Natural killer cell treated with Interleukin-12 subunit alpha and Interleukin-12 subunit beta and Interleukin-15 and Interleukin-18, amount 100 ng/mL, for 72 hours (primary cell): ENCODE results near the gene EFEMP2. TPM values are rescaled to one million over a fixed set of nuclear protein-coding genes. Genes with fewer than 3 reads are reported as not detected.
A peak's percentile ranks its signal among the peaks of the same experiment; 100 is the strongest.
"Not testable (repeated sequence)": the region's sequence is repeated elsewhere in the genome, so short reads cannot be mapped to it uniquely, and the experiment has no call there.

Experiments
- ATAC-seq, 2 donors: fragments of 150-1000 bp; cut with Tn5 transposase in 1 of 2; sonication (Bioruptor Pico), chemical (Tn5 transposase) in 1 of 2; 2 replicates each; pipeline ENCODE4 v1.10.0; 2021
- DNase-seq: peaks from one replicate; pipeline ENCODE4 v3.0.0; 2022; ENCODE audit warnings: low spot score
- H3K27ac Mint-ChIP-seq, 2 donors: 1 replicate in 1 of 2; 2 replicates in 1 of 2; pipeline ENCODE4 v1.8.0; 2022; ENCODE audit warnings: mixed read lengths in 2 of 2, mild to moderate bottlenecking in 1 of 2, moderate library complexity in 1 of 2
- H3K27me3 Mint-ChIP-seq, 2 donors: 1 replicate in 1 of 2; 2 replicates in 1 of 2; pipeline ENCODE4 v1.8.0; 2022; ENCODE audit warnings: mixed read lengths in 2 of 2
- H3K36me3 Mint-ChIP-seq: one replicate; pipeline ENCODE4 v1.8.0; 2022; ENCODE audit warnings: mixed read lengths
- H3K4me1 Mint-ChIP-seq, 2 donors: 1 replicate in 1 of 2; 2 replicates in 1 of 2; pipeline ENCODE4 v1.8.0; 2022; ENCODE audit warnings: low read depth in 2 of 2, mixed read lengths in 2 of 2, mild to moderate bottlenecking in 1 of 2
- H3K4me3 Mint-ChIP-seq: one replicate; pipeline ENCODE4 v1.8.0; 2022; ENCODE audit warnings: mixed read lengths
- H3K9me3 Mint-ChIP-seq: 2 replicates; pipeline ENCODE4 v1.8.0; 2022; ENCODE audit warnings: mixed read lengths
- total RNA-seq, 2 donors: library from RNA; stranded (reverse); gene quantifications; one replicate each; pipeline ENCODE4 v1.2.3, GENCODE V29; 2022

The EFEMP2 gene
- total RNA-seq, 2 donors from 2014 or later, result 7.5 to 10.6 TPM

DNA sequence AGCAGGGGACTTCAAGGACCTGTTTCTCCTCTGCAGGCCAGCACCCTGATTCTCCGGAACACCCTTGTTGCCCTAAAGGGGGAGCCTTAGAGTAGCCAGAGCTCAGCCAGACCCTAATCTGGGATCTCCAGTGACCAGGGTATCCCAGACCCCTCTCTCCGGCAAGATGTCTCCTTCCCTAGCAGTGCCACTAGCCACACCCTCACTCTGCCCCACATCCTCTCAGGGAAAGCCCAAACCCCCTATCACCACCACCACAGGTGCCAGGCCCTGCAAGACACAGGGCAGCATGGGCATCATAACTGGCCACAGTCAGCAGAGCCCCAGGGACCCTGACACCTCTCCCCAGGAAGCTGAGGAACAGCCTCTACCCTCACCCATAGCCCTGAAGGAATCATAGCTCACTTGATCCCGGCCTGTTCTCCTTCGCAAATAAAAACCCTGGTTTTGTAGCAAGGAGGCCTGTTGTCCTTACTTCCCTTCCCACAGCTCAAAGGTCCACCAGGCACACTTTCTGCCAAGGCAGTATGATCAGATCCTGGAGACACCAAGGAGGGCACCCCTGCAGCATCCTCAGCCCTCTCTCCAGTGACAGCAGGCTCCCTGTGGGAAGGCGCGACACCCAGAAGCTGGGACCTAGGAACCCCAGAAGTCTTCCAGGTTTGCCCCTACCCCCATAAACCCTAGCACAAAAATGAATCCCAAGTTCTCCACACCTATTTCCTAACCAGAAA lies 19.2 kb downstream of the EFEMP2 start:
- Mint-ChIP-seq H3K4me3 (no peak overlapping the region), H3K27me3 (no peaks in the 10 kb centered on the region), H3K36me3 (peaks cover 26% of the 10 kb centered on the region), H3K9me3 (no peaks in the 10 kb centered on the region), H3K27ac (peak overlapping the region; percentile 64 to 92), H3K4me1 (peaks cover 35 to 41% of the 10 kb centered on the region in 2 donors)
- ATAC-seq (no peak), DNase-seq (no peak)

GRCh38 chr11:65852508-65853245 lies 19.9 kb downstream of the EFEMP2 start:
- ATAC-seq (no peak), DNase-seq (no peak)
- Mint-ChIP-seq H3K27ac (no peak overlapping the region), H3K9me3 (no peaks in the 10 kb centered on the region), H3K27me3 (no peaks in the 10 kb centered on the region), H3K4me1 (peaks cover 32 to 38% of the 10 kb centered on the region in 2 donors), H3K4me3 (no peak overlapping the region), H3K36me3 (peaks cover 26% of the 10 kb centered on the region)

- Mint-ChIP-seq H3K36me3 (peaks cover 26% of the 10 kb centered on the region), H3K27ac (no peak overlapping the region), H3K4me1 (peaks cover 32 to 38% of the 10 kb centered on the region in 2 donors), H3K27me3 (no peaks in the 10 kb centered on the region), H3K4me3 (no peak overlapping the region), H3K9me3 (no peaks in the 10 kb centered on the region)
- ATAC-seq (no peak), DNase-seq (no peak)
Observed at GRCh38 chr11:65851811-65852507, 20.6 kb downstream of the EFEMP2 start.

DNA sequence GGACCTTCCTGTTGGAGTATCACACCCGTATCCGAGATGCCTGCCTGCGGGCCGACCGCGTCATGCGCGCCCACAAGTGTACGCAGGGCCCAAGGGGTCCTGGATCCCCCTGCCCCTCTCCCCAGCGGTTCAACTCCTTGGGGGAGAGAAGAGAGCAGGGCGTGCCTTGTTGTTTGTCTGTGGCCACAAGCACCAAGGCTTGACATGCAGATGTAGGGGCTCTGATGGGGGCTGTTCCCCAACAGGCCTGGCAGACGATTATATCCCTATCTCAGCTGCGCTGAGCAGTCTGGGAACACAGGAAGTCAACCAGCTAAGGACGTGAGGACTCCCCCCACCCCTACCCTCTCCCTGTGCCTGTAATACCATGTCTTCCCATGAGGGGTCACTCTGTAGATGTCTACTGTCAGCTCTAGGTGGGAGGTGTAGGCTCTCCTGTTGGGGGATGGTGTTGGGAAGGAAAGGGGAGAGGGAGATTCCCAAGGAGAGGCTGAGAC lies 21.5 kb downstream of the EFEMP2 start:
- Mint-ChIP-seq H3K9me3 (no peaks in the 10 kb centered on the region), H3K36me3 (peaks cover 18% of the 10 kb centered on the region), H3K4me3 (no peak overlapping the region), H3K27ac (no peak overlapping the region), H3K4me1 (peaks cover 24 to 31% of the 10 kb centered on the region in 2 donors), H3K27me3 (no peaks in the 10 kb centered on the region)
- ATAC-seq (peak; percentile 55 to 57), DNase-seq (no peak)

DNA sequence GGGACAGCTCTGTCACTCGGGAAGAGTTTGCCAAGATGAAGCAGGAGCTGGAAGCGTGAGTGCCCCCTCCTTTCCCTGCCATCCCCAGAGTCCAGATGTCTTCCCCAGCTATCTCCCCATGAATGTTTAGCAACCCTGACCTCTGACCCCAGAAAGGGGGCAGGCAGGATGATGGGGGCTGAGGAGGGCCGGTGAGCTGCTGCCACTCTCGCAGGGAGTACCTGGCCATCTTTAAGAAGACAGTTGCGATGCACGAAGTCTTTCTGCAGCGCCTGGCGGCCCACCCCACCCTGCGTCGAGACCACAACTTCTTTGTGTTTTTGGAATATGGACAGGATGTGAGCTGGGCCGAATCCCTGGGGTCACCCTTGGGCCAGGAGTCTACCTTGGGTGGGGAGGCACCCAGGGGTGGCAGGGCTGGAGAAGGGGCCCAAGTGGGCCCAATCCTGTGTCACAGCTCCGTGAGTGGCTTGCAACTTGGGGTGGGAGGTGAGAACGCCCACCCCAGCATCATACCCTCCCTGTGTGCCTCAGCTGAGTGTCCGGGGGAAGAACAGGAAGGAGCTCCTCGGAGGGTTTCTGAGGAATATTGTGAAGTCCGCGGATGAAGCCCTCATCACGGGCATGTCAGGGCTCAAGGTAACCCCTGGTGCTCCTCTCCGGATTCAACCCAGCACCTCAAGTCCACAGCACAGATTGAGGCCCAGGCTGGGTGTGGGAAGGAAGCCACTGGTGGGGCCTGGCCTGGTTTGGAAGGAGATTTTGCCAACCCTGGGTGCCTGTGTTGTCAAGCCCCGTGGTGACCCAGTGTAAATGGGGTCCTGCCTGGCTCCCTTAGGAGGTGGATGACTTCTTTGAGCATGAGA lies 22.1 kb downstream of the EFEMP2 start:
- Mint-ChIP-seq H3K27ac (no peak overlapping the region), H3K27me3 (no peaks in the 10 kb centered on the region), H3K4me3 (no peak overlapping the region), H3K9me3 (no peaks in the 10 kb centered on the region), H3K4me1 (peaks cover 20 to 24% of the 10 kb centered on the region in 2 donors), H3K36me3 (peaks cover 16% of the 10 kb centered on the region)
- no peak for DNase-seq
- ATAC-seq, result peak; percentile 1

GRCh38 chr11:65849771-65850216 lies 22.8 kb downstream of the EFEMP2 start:
- ATAC-seq, result peak in 1 of 2 donors; percentile 0

GRCh38 chr11:65849366-65849765 lies 23.2 kb downstream of the EFEMP2 start:
- Mint-ChIP-seq H3K9me3 (no peaks in the 10 kb centered on the region), H3K4me1 (peaks cover 9 to 14% of the 10 kb centered on the region in 2 donors), H3K27me3 (no peaks in the 10 kb centered on the region), H3K4me3 (no peak overlapping the region), H3K36me3 (peaks cover 10% of the 10 kb centered on the region), H3K27ac (no peak overlapping the region)
- ATAC-seq, result peak in 1 of 2 donors; percentile 1
- DNase-seq, result no peak

More at GRCh38 chr11:65849771-65850216, 22.8 kb downstream of the EFEMP2 start:
- Mint-ChIP-seq H3K4me1 (peaks cover 13 to 18% of the 10 kb centered on the region in 2 donors), H3K4me3 (no peak overlapping the region), H3K27ac (no peak overlapping the region), H3K36me3 (peaks cover 14% of the 10 kb centered on the region), H3K27me3 (no peaks in the 10 kb centered on the region), H3K9me3 (no peaks in the 10 kb centered on the region)
- no peak for DNase-seq

- H3K27me3 Mint-ChIP-seq, ATAC-seq, H3K36me3 Mint-ChIP-seq, H3K9me3 Mint-ChIP-seq, H3K27ac Mint-ChIP-seq, H3K4me3 Mint-ChIP-seq, H3K4me1 Mint-ChIP-seq, DNase-seq: not testable (repeated sequence)
Observed at GRCh38 chr11:65848693-65849092, 23.9 kb downstream of the EFEMP2 start.

DNA sequence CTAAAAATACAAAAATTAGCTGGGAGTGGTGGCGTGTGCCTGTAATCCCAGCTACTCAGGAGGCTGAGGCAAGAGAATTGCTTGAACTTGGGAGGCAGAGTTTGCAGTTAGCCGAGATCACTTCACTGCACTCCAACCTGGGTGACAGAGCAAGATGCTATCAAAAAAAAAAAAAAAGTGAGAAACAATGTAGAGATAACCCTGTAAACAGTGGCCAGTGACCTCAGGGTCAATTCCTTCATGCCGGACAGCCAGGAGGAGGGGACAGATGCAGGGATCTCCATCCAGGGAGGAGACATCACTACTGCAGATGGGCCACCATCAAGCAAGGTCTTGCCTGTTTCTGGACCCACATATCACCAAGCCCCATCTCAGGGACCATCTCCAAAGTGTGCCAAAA lies 24.9 kb downstream of the EFEMP2 start:
- H3K4me1 Mint-ChIP-seq, result peaks cover 0 to 4% of the 10 kb centered on the region in 2 donors
- H3K9me3 Mint-ChIP-seq, result no peaks in the 10 kb centered on the region
- H3K4me3 Mint-ChIP-seq, result no peak overlapping the region
- no peaks in the 10 kb centered on the region for H3K27me3 Mint-ChIP-seq
- ATAC-seq (no peak), DNase-seq (no peak)
- no peak overlapping the region for H3K27ac Mint-ChIP-seq
- H3K36me3 Mint-ChIP-seq, result no peaks in the 10 kb centered on the region

DNA sequence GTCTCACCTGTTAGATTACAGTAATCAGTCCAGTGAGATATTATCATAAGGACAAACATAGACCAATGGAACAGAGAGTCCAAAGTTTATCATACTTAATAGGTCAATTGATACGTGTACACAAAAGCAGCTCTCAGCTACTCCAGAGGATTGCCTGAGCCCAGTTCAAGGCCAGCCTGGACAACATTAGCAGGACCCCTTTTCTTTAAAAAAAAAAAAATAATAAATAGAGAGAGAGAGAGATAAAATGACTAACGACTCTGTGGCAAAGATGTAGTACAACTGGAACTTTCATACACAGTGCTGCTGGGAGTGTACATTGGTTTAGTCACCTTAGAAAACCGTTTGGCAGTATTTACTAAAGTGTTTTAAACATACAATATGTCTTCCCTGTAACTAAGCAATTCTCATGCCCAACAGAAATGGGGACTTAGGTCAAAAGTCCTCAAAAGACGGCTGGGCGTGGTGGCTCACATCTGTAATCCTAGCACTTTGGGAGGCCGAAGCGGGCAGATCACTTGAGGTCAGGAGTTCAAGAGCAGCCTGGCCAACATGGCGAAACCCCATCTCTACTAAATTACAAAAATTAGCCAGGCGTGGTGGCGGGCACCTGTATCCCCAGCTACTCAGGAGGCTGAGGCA lies 28.2 kb downstream of the EFEMP2 start:
- Mint-ChIP-seq H3K27me3 (no peaks in the 10 kb centered on the region), H3K27ac (no peak overlapping the region), H3K36me3 (no peaks in the 10 kb centered on the region), H3K4me3 (no peak overlapping the region), H3K9me3 (no peaks in the 10 kb centered on the region), H3K4me1 (no peaks in the 10 kb centered on the region)
- DNase-seq (no peak), ATAC-seq (no peak)

GRCh38 chr11:65843811-65844210 lies 28.8 kb downstream of the EFEMP2 start:
- H3K4me3 Mint-ChIP-seq, result no peak overlapping the region
- H3K4me1 Mint-ChIP-seq, result no peaks in the 10 kb centered on the region
- H3K36me3 Mint-ChIP-seq, result no peaks in the 10 kb centered on the region
- no peaks in the 10 kb centered on the region for H3K27me3 Mint-ChIP-seq
- DNase-seq (no peak), ATAC-seq (no peak)
- no peaks in the 10 kb centered on the region for H3K9me3 Mint-ChIP-seq
- H3K27ac Mint-ChIP-seq, result no peak overlapping the region

DNA sequence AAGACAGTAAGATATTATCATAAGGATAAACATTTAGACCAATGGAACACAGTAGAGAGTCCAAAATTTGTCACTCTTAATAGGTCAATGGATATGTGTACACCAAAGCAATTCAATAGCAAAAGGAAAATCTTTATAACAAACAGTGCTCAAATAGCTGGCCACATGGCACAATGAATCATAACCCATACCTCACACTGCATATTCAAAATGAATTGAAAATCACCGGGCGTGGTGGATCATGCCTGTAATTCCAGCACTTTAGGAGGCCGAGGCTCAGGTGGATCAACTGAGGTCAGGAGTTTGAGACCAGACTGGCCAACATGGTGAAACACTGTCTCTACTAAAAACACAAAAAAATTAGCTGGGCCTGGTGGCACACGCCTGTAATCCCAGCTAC lies 30.5 kb downstream of the EFEMP2 start:
- Mint-ChIP-seq H3K27me3 (no peaks in the 10 kb centered on the region), H3K4me3 (no peak overlapping the region), H3K9me3 (no peaks in the 10 kb centered on the region), H3K36me3 (no peaks in the 10 kb centered on the region), H3K4me1 (no peaks in the 10 kb centered on the region), H3K27ac (no peak overlapping the region)
- ATAC-seq (no peak), DNase-seq (no peak)

GRCh38 chr11:65834202-65834601 lies 38.4 kb downstream of the EFEMP2 start:
- no peak for ATAC-seq
- no peak for DNase-seq
- H3K9me3 Mint-ChIP-seq, result peaks cover 5% of the 10 kb centered on the region
- peaks cover 15 to 18% of the 10 kb centered on the region in 2 donors for H3K27me3 Mint-ChIP-seq
- no peaks in the 10 kb centered on the region for H3K36me3 Mint-ChIP-seq
- no peak overlapping the region for H3K4me3 Mint-ChIP-seq
- no peak overlapping the region for H3K27ac Mint-ChIP-seq
- H3K4me1 Mint-ChIP-seq, result peaks cover 6 to 16% of the 10 kb centered on the region in 2 donors
